ENCODE results near the gene RXFP3.

DNA sequence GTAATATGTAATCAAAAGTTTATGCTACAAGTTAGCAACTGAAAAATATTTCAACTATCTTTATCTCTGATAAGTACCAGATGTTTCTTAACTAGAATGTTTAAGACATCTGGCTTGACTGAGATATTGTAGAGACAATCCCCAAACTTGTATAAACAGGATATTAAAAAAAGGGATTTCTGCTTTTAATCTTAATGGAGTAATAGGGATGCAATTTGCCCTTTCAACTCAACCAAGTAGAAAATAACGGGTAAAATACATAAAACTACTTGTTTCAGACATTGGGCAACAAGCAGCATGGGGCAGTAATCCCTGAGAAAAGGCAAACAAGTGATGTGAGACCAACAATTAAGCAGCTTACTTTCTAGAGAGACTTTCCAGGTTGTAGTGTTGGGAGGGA, 35.0 kb upstream of the RXFP3 start:
- TF ChIP-seq CTCF (IDR thresholded peaks at IDR 0.05; ENCODE audit: control extremely low read depth in 1 of 3, insufficient read depth in 1 of 3, low read depth in 1 of 3, low read length in 3 of 3) = no peak
- TF ChIP-seq EGR1 (IDR thresholded peaks at IDR 0.05; ENCODE audit: borderline replicate concordance, low read depth, low read length) = no peak
- no peak for TF ChIP-seq POLR2AphosphoS5 (IDR thresholded peaks at IDR 0.05; ENCODE audit: low read depth, low read length)
